GM12873 (cell line): ENCODE results near the gene TNFAIP8L1.
A peak's percentile ranks its signal among the peaks of the same experiment; 100 is the strongest.

Experiments used
- TF ChIP-seq, protein P1 (sequence below): IDR thresholded peaks from 2 replicates; pipeline ENCODE4 v1.5.1; 2012; ENCODE audit warnings: low read depth, mild to moderate bottlenecking, moderate library complexity, low read length, control low read depth; ENCODE audit not compliant: insufficient read depth; ENCODE audit errors: missing control alignments

TNFAIP8L1 gene

DNA sequence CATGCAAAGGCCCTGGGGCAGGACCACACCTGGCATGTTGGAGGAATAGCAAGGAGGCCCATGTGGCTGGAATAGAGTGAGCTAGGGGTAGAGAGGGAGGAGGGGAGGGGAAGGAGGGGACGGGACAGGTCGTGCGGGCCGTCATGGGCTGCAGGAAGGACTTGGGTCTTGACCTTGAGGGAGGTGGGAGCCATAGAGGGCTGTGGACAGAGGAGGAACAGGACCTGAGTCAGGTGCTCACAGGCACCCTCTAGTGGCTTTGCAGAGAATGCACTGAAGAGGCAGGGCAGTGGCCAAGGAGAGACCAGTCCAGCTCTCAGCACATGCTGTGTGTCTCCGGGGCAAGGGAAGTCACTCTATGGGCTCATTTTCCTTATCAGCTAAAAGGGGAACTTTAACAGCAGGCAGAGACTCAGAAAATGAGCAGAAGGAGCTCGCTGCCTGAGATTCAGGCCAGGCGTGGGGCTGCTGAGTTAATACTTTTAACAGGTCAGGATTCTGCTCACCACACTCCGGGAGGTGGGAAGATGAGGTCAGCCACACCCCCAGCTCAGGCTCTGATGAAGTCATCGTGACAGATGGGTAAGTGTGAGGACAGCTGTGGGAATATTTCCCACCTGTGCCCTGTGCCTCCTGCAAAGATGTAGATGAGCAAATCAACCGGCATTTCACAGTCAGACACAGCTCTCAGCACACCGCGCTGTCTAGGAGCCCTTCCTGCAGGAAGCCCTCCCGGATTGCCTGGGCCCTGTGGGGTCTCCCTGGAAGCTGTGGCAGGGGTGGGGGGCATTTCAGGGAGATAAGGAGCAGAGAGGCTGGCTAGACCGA lies 6.0 kb upstream of the TNFAIP8L1 start:
- TF ChIP-seq, protein P1, sequence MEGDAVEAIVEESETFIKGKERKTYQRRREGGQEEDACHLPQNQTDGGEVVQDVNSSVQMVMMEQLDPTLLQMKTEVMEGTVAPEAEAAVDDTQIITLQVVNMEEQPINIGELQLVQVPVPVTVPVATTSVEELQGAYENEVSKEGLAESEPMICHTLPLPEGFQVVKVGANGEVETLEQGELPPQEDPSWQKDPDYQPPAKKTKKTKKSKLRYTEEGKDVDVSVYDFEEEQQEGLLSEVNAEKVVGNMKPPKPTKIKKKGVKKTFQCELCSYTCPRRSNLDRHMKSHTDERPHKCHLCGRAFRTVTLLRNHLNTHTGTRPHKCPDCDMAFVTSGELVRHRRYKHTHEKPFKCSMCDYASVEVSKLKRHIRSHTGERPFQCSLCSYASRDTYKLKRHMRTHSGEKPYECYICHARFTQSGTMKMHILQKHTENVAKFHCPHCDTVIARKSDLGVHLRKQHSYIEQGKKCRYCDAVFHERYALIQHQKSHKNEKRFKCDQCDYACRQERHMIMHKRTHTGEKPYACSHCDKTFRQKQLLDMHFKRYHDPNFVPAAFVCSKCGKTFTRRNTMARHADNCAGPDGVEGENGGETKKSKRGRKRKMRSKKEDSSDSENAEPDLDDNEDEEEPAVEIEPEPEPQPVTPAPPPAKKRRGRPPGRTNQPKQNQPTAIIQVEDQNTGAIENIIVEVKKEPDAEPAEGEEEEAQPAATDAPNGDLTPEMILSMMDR, result peak; percentile 96

DNA sequence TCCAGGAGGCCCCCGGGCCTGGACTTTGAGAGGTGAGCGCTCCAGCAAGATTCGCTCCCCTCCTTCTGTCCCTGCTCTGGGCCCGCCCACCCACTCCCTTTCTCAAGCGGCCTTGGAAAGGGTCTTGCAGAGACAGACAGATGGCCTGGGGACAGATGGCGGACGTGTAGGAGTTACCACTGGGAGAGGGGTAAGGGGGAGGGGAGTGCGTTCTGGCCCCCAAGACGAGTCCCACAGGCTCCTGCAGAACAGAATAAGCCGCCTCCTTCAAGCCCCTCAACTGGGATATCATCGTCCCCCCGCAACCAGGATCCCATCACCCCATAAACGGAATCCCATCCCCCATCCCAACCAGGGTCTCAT lies 3.6 kb upstream of the TNFAIP8L1 start:
- TF ChIP-seq, protein P1, result no peak

DNA sequence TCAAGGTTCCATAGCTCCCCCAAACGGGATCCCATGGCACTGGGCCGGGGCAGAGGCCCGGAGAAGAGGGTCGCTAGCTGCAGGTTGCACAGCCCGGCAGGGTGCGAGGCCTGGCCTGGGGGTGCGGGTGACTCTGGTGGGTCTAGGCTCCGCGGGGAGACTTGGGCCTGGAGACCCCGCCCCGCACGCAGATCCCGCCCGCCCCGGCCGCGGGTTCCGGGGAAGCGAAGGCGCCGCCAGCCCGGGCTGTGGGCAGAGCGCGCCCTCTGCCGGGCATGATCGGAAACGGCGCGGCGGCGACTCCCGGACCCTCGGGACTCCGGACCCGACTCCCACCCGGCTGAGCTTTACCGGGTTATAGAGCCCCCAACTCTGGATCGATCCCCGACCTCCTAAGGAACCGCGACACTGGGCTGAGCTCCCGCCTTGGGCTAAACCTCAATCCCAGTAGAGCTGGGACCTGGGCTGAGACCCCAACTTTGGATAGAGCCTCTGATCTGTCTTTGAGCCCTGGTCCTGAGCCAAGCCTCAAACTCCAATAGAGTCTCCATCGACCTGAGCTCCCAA lies 3.1 kb upstream of the TNFAIP8L1 start:
- TF ChIP-seq, protein P1, result peak; percentile 84

DNA sequence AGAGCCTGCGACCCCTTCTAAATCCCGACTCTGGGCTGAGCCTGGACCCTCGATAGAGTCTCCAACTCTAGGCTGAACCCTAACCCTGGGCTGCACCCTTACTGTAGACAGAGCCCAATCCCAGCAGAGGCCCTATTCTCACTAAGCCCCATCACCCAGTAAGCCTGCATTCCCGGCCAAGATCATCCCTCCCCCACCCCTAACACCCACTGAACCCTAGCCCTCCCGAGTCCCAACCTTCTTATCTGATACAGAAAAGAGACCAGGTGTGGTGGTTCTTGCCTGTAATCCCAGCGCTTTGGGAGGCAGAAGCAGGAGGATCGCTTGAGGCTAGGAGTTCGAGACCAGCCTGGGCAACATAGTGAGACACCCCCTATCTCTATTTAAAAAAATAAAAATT lies 2.6 kb upstream of the TNFAIP8L1 start:
- TF ChIP-seq, protein P1, result no peak

DNA sequence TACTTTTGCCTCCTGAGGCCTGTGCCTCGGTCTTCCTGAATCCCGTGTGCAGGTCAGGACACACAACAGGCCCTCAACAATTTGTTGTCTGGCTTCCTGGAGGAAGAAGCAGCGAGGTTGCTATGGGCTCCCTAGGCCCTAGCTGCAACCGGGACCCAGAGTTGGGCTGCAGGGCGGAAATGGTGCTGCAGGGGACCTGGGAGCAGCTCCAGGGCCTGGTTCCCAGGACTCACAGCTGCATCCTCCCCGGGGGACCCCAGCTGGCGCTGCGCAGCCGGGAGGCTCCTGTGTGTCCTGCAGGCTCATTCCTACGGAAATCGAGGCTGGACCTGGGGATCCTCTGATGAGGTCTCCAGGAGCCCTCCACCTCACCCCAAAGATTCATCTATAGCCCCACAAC lies 999 bp upstream of the TNFAIP8L1 start:
- TF ChIP-seq, protein P1, result no peak

DNA sequence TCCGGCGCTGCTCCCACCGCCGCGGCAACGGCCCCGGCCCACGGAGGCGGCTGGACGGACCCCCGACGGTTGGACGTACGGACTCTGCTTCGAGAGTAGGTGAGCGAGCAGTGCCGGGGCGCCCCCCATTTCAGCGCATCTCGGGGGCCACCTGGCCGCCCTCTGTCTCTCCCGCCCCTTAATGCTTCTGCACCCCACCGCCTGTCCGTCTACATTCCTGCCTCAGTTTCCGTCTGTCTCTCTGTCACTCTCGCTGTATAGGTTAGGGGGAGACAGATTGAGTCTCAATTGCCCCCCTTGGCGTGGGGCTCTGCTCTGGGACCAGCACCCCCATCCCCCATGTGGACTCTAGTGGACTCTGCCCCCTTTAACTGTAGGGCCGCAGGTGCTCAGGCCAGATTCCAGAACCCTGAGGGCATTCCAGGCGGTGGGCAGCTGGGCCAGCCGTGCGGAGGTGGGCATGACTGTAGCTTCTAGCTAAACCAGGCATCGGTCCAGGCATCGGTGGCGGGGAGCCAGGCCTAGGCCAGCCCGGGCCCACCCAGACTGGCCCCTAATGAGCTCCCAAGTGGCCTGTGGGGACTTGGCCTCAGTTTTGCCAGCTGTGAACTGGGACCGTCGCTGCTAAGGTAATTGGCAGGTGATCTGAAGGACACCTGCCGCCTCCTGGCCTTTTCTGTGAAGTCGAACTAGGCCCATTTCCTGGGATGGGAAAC lies 373 bp downstream of the TNFAIP8L1 start:
- TF ChIP-seq, protein P1, result no peak
